HepG2 (cell line): ENCODE measurements around the gene APLP1. TPM values are rescaled to one million over a fixed set of nuclear protein-coding genes. Genes with fewer than 3 reads are reported as not detected.

ENCODE experiments used
- HDAC1 ChIP-seq: sonication (generic); formaldehyde crosslinking; IDR thresholded peaks from 2 replicates; pipeline ENCODE4 v1.5.1; 2020; ENCODE audit warnings: mild to moderate bottlenecking, missing genetic modification reagents
- HMGXB3 ChIP-seq: sonication (generic); formaldehyde crosslinking; IDR thresholded peaks from 2 replicates; pipeline ENCODE4 v1.4.0; 2020; ENCODE audit warnings: missing genetic modification reagents, borderline replicate concordance
- HMGXB4 ChIP-seq, 2 experiments: sonication (generic) in 1 of 2; formaldehyde crosslinking in 1 of 2; IDR thresholded peaks; 2 replicates each; pipeline versions ENCODE4 v1.4.0 to v1.6.1; 2018 to 2020; ENCODE audit warnings: missing genetic modification reagents in 2 of 2, borderline replicate concordance in 1 of 2, low read depth in 1 of 2, mild to moderate bottlenecking in 1 of 2, missing biosample characterization in 1 of 2
- ISX ChIP-seq: sonication (generic); formaldehyde crosslinking; conservative IDR thresholded peaks from 2 replicates; pipeline ENCODE4 v1.5.0; 2020; ENCODE audit warnings: missing genetic modification reagents
- MTF2 ChIP-seq: sonication (generic); formaldehyde crosslinking; IDR thresholded peaks from 2 replicates; pipeline ENCODE4 v1.5.0; 2020; ENCODE audit warnings: missing genetic modification reagents, borderline replicate concordance
- NBN ChIP-seq: fragments of 450-650 bp; conservative IDR thresholded peaks from 2 replicates; pipeline ENCODE4 v1.6.1; 2017
- POLR2AphosphoS5 ChIP-seq: IDR thresholded peaks from 2 replicates; pipeline ENCODE4 v1.6.1; 2012; ENCODE audit warnings: low read depth, low read length
- RNF2 ChIP-seq: fragments of 450-650 bp; conservative IDR thresholded peaks from 2 replicates; pipeline ENCODE4 v1.6.1; 2016; ENCODE audit warnings: low read depth
- ZBTB38 ChIP-seq: sonication (generic); formaldehyde crosslinking; IDR thresholded peaks from 2 replicates; pipeline ENCODE4 v1.5.1; 2020; ENCODE audit warnings: mild to moderate bottlenecking, missing genetic modification reagents
- ZNF224 ChIP-seq: sonication (generic); formaldehyde crosslinking; IDR thresholded peaks from 2 replicates; pipeline ENCODE4 v1.5.0; 2020; ENCODE audit warnings: mild to moderate bottlenecking, missing genetic modification reagents
- ZNF607 ChIP-seq: sonication (generic); formaldehyde crosslinking; IDR thresholded peaks from 2 replicates; pipeline ENCODE4 v1.5.1; 2020; ENCODE audit warnings: missing genetic modification reagents, mild to moderate bottlenecking, borderline replicate concordance
- ZNF7 ChIP-seq: IDR thresholded peaks from 2 replicates; pipeline ENCODE4 v1.6.1; 2016; ENCODE audit warnings: missing biosample characterization, missing genetic modification reagents
- ZNF776 ChIP-seq: sonication (generic); formaldehyde crosslinking; IDR thresholded peaks from 2 replicates; pipeline ENCODE4 v1.4.0; 2020; ENCODE audit warnings: mild to moderate bottlenecking, missing genetic modification reagents
- ZNF83 ChIP-seq: sonication (generic); formaldehyde crosslinking; IDR thresholded peaks from 2 replicates; pipeline ENCODE4 v1.4.0; 2020; ENCODE audit warnings: missing genetic modification reagents, mild to moderate bottlenecking, borderline replicate concordance
- polyA plus RNA-seq, 8 experiments: library from polyadenylated mRNA; depleted of rRNA in 3 of 8; stranded (reverse) in 7 of 8; unstranded in 1 of 8; fragments of >200 nt; fragmentation: Illumina TruSeq in 4 of 8; extraction: Trizol in 4 of 8; gene quantifications; 2 replicates each; pipeline versions ENCODE4 v1.2.1 to v1.2.3, GENCODE V29; 2011 to 2016; ENCODE audit warnings: low read depth in 4 of 8, missing spikeins in 1 of 8, mixed read lengths in 1 of 8; ENCODE audit not compliant: insufficient read depth in 1 of 8
- total RNA-seq, 5 experiments: library from RNA; depleted of rRNA; stranded (reverse); fragments of >200 nt; fragmentation: Illumina TruSeq; extraction: Trizol; gene quantifications; 2 replicates each; pipeline ENCODE4 v1.2.3, GENCODE V29; 2016; ENCODE audit warnings: low read depth in 1 of 5
- TF ChIP-seq, protein P1 (sequence below): sonication (generic); formaldehyde crosslinking; IDR thresholded peaks from 2 replicates; pipeline ENCODE4 v1.4.0; 2020; ENCODE audit warnings: mild to moderate bottlenecking, missing genetic modification reagents

Gene APLP1
- total and polyA plus RNA-seq, 2 of the 13 experiments (the other 11 are each of a cell fraction or from before 2014, with no cell fraction given), result 2.0 to 2.9 TPM

GRCh38 chr19:35899547-35900214, 31.3 kb downstream of the APLP1 start (continued):
- TF ChIP-seq ZNF776 (no peak), ZNF83 (no peak), MTF2 (no peak), POLR2AphosphoS5 (peak; percentile 46), HMGXB4 (CRISPR knock-in tag; IDR thresholded peaks at IDR 0.05; ENCODE audit: borderline replicate concordance in 1 of 2, low read depth in 1 of 2) (peak in 1 of 2 experiments; percentile 59; a peak in 1 of 4 replicates), NBN (no peak), ZNF224 (CRISPR knock-in tag) (no peak), ZNF7 (CRISPR knock-in tag) (no peak), RNF2 (no peak), HDAC1 (CRISPR knock-in tag) (peak; percentile 41), ZNF607 (CRISPR knock-in tag) (no peak), ISX (no peak), HMGXB3 (CRISPR knock-in tag) (no peak), ZBTB38 (no peak)
- TF ChIP-seq, protein P1, sequence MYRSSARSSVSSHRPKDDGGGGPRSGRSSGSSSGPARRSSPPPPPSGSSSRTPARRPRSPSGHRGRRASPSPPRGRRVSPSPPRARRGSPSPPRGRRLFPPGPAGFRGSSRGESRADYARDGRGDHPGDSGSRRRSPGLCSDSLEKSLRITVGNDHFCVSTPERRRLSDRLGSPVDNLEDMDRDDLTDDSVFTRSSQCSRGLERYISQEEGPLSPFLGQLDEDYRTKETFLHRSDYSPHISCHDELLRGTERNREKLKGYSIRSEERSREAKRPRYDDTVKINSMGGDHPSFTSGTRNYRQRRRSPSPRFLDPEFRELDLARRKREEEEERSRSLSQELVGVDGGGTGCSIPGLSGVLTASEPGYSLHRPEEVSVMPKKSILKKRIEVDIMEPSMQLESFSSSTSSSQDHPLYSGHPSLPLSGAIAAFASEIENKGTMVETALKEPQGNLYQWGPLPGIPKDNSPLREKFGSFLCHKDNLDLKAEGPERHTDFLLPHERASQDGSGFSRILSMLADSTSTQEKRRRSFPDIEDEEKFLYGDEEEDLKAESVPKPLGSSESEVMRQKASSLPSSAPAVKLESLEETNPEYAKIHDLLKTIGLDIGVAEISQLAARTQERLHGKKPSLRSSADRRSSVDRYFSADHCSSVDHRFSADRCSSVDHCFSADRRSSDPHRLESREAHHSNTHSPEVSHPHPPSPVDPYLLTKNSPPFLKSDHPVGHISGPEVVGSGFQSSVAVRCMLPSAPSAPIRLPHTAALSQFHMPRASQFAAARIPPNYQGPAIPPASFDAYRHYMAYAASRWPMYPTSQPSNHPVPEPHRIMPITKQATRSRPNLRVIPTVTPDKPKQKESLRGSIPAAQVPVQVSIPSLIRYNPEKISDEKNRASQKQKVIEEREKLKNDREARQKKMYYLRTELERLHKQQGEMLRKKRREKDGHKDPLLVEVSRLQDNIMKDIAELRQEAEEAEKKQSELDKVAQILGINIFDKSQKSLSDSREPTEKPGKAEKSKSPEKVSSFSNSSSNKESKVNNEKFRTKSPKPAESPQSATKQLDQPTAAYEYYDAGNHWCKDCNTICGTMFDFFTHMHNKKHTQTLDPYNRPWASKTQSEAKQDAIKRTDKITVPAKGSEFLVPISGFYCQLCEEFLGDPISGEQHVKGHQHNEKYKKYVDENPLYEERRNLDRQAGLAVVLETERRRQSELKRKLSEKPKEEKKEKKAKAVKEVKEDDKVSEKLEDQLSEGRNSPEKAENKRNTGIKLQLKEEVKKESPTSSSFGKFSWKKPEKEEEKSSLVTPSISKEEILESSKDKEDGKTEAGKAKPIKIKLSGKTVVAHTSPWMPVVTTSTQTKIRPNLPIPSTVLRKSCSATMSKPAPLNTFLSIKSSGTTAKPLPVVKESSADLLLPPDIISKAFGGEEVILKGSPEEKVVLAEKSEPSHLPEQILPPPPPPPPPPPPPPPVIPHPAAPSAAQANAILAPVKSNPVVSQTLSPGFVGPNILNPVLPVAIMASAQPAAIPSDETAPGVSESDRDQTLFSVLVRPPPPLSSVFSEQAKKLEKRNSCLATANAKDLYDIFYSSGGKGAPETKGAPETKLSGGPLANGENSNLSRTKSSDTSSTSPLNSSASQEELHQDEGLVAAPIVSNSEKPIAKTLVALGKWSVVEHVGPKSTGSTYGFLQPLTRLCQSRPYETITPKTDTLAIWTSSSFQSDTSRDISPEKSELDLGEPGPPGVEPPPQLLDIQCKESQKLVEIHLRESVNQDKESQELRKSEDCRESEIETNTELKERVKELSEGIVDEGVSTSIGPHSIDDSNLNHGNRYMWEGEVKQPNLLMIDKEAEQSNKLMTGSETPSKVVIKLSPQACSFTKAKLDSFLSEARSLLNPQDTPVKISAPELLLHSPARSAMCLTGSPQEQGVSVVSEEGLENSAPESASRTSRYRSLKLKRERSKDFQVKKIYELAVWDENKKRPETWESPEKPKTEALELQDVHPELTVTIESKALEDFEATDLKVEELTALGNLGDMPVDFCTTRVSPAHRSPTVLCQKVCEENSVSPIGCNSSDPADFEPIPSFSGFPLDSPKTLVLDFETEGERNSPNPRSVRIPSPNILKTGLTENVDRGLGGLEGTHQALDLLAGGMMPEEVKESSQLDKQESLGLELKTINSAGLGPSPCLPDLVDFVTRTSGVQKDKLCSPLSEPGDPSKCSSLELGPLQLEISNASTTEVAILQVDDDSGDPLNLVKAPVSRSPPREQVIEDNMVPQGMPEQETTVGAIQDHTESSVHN (CRISPR knock-in tag), result no peak
